A673 (cell line): Measurements from ENCODE around the gene IL12A. TPM values are rescaled to one million over a fixed set of nuclear protein-coding genes. Genes with fewer than 3 reads are reported as not detected.

Experiments used
- BruUV-seq: library from RNA; stranded (reverse); fragments of 400-500 nt; replicated peaks from 2 replicates; lab custom pipeline; 2021; lab: Mats Ljungman, UMichigan
- CTCF ChIA-PET: fragments of 300-600 bp; sonication (Branson Sonifier 250); formaldehyde crosslinking; loops from one replicate; lab custom pipeline; 2022; ENCODE audit warnings: antibody characterized with exemption; lab: Charles Lee
- POLR2A ChIA-PET: fragments of 300-600 bp; sonication (Branson Sonifier 250); formaldehyde crosslinking; loops from one replicate; lab custom pipeline; 2022; ENCODE audit warnings: antibody characterized with exemption; ENCODE audit not compliant: low non-redundant PET; lab: Charles Lee
- DNase-seq: peaks from one replicate; pipeline ENCODE4 v3.0.0-alpha.2; 2015; ENCODE audit warnings: low spot score
- H3K27ac ChIP-seq: fragments of 200-600 bp; sonication (generic); 2 replicates; pipeline ENCODE4 v1.5.1; 2016; ENCODE audit warnings: mixed run types, low read depth, mild to moderate bottlenecking, mixed read lengths, antibody characterized with exemption, low read length; ENCODE audit not compliant: poor library complexity, severe bottlenecking
- H3K27me3 ChIP-seq: fragments of 200-600 bp; sonication (generic); replicated peaks from 2 replicates; pipeline ENCODE4 v1.6.1; 2017; ENCODE audit warnings: mixed run types, low read depth, mild to moderate bottlenecking, mixed read lengths, antibody characterized with exemption, low read length; ENCODE audit not compliant: insufficient read depth, poor library complexity
- H3K36me3 ChIP-seq: fragments of 200-600 bp; sonication (generic); 2 replicates; pipeline ENCODE4 v1.6.1; 2016; ENCODE audit warnings: mixed run types, mild to moderate bottlenecking, mixed read lengths, antibody characterized with exemption, low read length; ENCODE audit not compliant: insufficient read depth, poor library complexity, severe bottlenecking
- H3K4me1 ChIP-seq: fragments of 200-600 bp; sonication (generic); 2 replicates; pipeline ENCODE4 v1.6.1; 2017; ENCODE audit warnings: mixed run types, mild to moderate bottlenecking, mixed read lengths, antibody characterized with exemption, low read length; ENCODE audit not compliant: insufficient read depth, poor library complexity, severe bottlenecking
- H3K4me3 ChIP-seq: fragments of 200-600 bp; sonication (generic); 2 replicates; pipeline ENCODE4 v1.5.1; 2016; ENCODE audit warnings: low read depth, mixed run types, mild to moderate bottlenecking, mixed read lengths, low read length; ENCODE audit not compliant: poor library complexity, severe bottlenecking
- H3K9me3 ChIP-seq: fragments of 200-600 bp; sonication (generic); 2 replicates; pipeline ENCODE4 v1.6.1; 2016; ENCODE audit warnings: mixed run types, low read depth, mild to moderate bottlenecking, mixed read lengths, antibody characterized with exemption, low read length; ENCODE audit not compliant: poor library complexity, severe bottlenecking
- CTCF ChIP-seq: fragments of 300-800, 200-600 bp; sonication (generic); conservative IDR thresholded peaks from 2 replicates; pipeline ENCODE4 v1.5.1; 2017; ENCODE audit warnings: low read depth, mild to moderate bottlenecking, antibody characterized with exemption, low read length, moderate library complexity, mixed read lengths
- EZH2 ChIP-seq: fragments of 200-600 bp; sonication (generic); IDR thresholded peaks from 2 replicates; pipeline ENCODE4 v1.6.1; 2017; ENCODE audit warnings: borderline replicate concordance, low read depth, mild to moderate bottlenecking, mixed read lengths, antibody characterized with exemption, low read length; ENCODE audit not compliant: poor library complexity, severe bottlenecking
- intact Hi-C: fragments of 100-400 bp; cut with micrococcal nuclease; formaldehyde crosslinking; loops from one replicate; pipeline ENCODE4 v1.10.0; 2022; ENCODE audit not compliant: unreplicated experiment
- total RNA-seq: library from RNA; stranded (reverse); gene quantifications from 2 replicates; pipeline ENCODE4 v1.2.3, GENCODE V29; 2021

The IL12A gene
- total RNA-seq, 1 experiment from 2014 or later = not detected

GRCh38 chr3:159991591-159991990 lies 3.0 kb downstream of the IL12A start:
- Histone ChIP-seq H3K4me3 (no peak overlapping the region), H3K36me3 (no peaks in the 10 kb centered on the region), H3K9me3 (no peaks in the 10 kb centered on the region), H3K27ac (no peak overlapping the region), H3K27me3 (no peaks in the 10 kb centered on the region), H3K4me1 (no peaks in the 10 kb centered on the region)
- no peak for DNase-seq
- BruUV-seq = no TSS peak
- ChIA-PET CTCF (no interaction called here), POLR2A (no interaction called here)
- intact Hi-C loops = no loop called here
- TF ChIP-seq CTCF (no peak), EZH2 (no peak)

- intact Hi-C loops = no loop called here
- TF ChIP-seq CTCF (no peak), EZH2 (no peak)
- Histone ChIP-seq H3K4me3 (no peak overlapping the region), H3K27ac (no peak overlapping the region), H3K36me3 (no peaks in the 10 kb centered on the region), H3K27me3 (no peaks in the 10 kb centered on the region), H3K9me3 (no peaks in the 10 kb centered on the region), H3K4me1 (no peaks in the 10 kb centered on the region)
- ChIA-PET POLR2A (no interaction called here), CTCF (no interaction called here)
- no TSS peak for BruUV-seq
- no peak for DNase-seq
Measured at GRCh38 chr3:159992589-159992988, 4.0 kb downstream of the IL12A start.

GRCh38 chr3:159994182-159994581 lies 5.5 kb downstream of the IL12A start:
- no peak overlapping the region for H3K27ac ChIP-seq
- ChIA-PET CTCF (no interaction called here), POLR2A (no interaction called here)
- no peaks in the 10 kb centered on the region for H3K36me3 ChIP-seq
- TF ChIP-seq EZH2 (no peak), CTCF (no peak)
- BruUV-seq = no TSS peak
- intact Hi-C loops = no loop called here
- no peak overlapping the region for H3K4me3 ChIP-seq
- no peaks in the 10 kb centered on the region for H3K4me1 ChIP-seq
- H3K27me3 ChIP-seq = no peaks in the 10 kb centered on the region
- no peak for DNase-seq
- no peaks in the 10 kb centered on the region for H3K9me3 ChIP-seq
